K562 (cell line): ENCODE results near the gene SLC41A3. TPM values are rescaled to one million over a fixed set of nuclear protein-coding genes. Genes with fewer than 3 reads are reported as not detected.

Experiments used
- ATAC-seq: fragments of 200-7000 bp; cut with Tn5 transposase; 3 replicates; pipeline ENCODE4 v1.9.1; 2020; ENCODE audit warnings: moderate library complexity
- BruUV-seq: library from RNA; stranded (reverse); fragments of 400-500 nt; replicated peaks from 2 replicates; lab custom pipeline; 2021; lab: Mats Ljungman, UMichigan
- CTCF ChIA-PET: fragments of 300-600 bp; formaldehyde crosslinking; extraction: SDS; loops from one replicate; lab custom pipeline; 2021; ENCODE audit warnings: low intra/inter-chr PET ratio; lab: Yijun Ruan, JAX
- POLR2A ChIA-PET: fragments of 300-600, 350-650 bp; sonication (Branson Sonifier 250); formaldehyde crosslinking; extraction: SDS; loops from one replicate; lab custom pipeline; 2021; ENCODE audit warnings: antibody characterized with exemption, inconsistent platforms; lab: Yijun Ruan, JAX
- DNase-seq, 4 experiments: peaks; one replicate each; pipeline versions ENCODE4 v3.0.0 to v3.0.0-alpha.2; 2011 to 2018; ENCODE audit warnings: low spot score in 3 of 4, mixed read lengths in 3 of 4; ENCODE audit errors: extremely low read depth in 1 of 4
- FAIRE-seq: peaks from 2 replicates; lab custom pipeline; 2011; peaks lifted over from hg19 to GRCh38; lab: Jason Lieb, UNC
- H2AFZ ChIP-seq: 2 replicates; pipeline ENCODE4 v1.6.0; 2011; ENCODE audit warnings: low read depth, low read length, control low read depth, inconsistent platforms
- H3K27ac ChIP-seq: fragments of 200-600 bp; 3 replicates; pipeline ENCODE4 v1.8.0; 2011; ENCODE audit warnings: low read depth, mild to moderate bottlenecking, control low read depth, inconsistent platforms, low read length, moderate library complexity, mixed read lengths; ENCODE audit errors: extremely low read depth
- H3K27me3 ChIP-seq, 2 experiments: fragments of 300-600 bp in 1 of 2; 2 replicates in 1 of 2; 3 replicates in 1 of 2; pipeline versions ENCODE4 v1.6.0 to v1.8.0; 2011; ENCODE audit warnings: inconsistent platforms in 2 of 2, low read length in 2 of 2, mild to moderate bottlenecking in 1 of 2, mixed read lengths in 1 of 2, moderate library complexity in 1 of 2; ENCODE audit not compliant: control insufficient read depth in 2 of 2, insufficient read depth in 2 of 2
- H3K36me3 ChIP-seq: fragments of 300-600 bp; 3 replicates; pipeline ENCODE4 v1.8.0; 2011; ENCODE audit warnings: mild to moderate bottlenecking, low read length, inconsistent platforms; ENCODE audit not compliant: control insufficient read depth, insufficient read depth
- H3K4me1 ChIP-seq, 2 experiments: fragments of 200-600 bp in 1 of 2; replicated peaks in 1 of 2; 2 replicates in 1 of 2; 3 replicates in 1 of 2; pipeline versions ENCODE4 v1.5.1 to v1.8.0; 2011; ENCODE audit warnings: inconsistent platforms in 2 of 2, low read length in 2 of 2, mild to moderate bottlenecking in 1 of 2, mixed read lengths in 1 of 2, moderate library complexity in 1 of 2; ENCODE audit not compliant: control insufficient read depth in 2 of 2, insufficient read depth in 2 of 2
- H3K4me2 ChIP-seq: 2 replicates; pipeline ENCODE4 v1.6.1; 2011; ENCODE audit warnings: low read length, control low read depth, inconsistent platforms, mixed read lengths; ENCODE audit not compliant: insufficient read depth
- H3K4me3 ChIP-seq: fragments of 200-600 bp; sonication (generic), shearing (Covaris generic); 2 replicates; pipeline ENCODE4 v1.5.1; 2016; ENCODE audit warnings: control low read depth, inconsistent platforms
- H3K79me2 ChIP-seq: fragments of 200-600 bp; 3 replicates; pipeline ENCODE4 v1.8.0; 2011; ENCODE audit warnings: low read length, inconsistent platforms; ENCODE audit not compliant: control insufficient read depth, insufficient read depth
- H3K9ac ChIP-seq, 2 experiments: 2 replicates each; pipeline versions ENCODE4 v1.6.0 to v1.6.1; 2011; ENCODE audit warnings: low read depth in 2 of 2, low read length in 2 of 2, control low read depth in 1 of 2, inconsistent platforms in 1 of 2, mild to moderate bottlenecking in 1 of 2, mixed read lengths in 1 of 2; ENCODE audit not compliant: insufficient read depth in 1 of 2
- H3K9me1 ChIP-seq: one replicate; pipeline ENCODE4 v1.6.0; 2011; ENCODE audit warnings: inconsistent platforms, mild to moderate bottlenecking, low read length, moderate library complexity; ENCODE audit not compliant: control insufficient read depth, insufficient read depth
- H3K9me3 ChIP-seq: replicated peaks from 2 replicates; pipeline ENCODE4 v1.5.1; 2011; ENCODE audit warnings: low read depth, low read length, inconsistent platforms; ENCODE audit not compliant: control insufficient read depth, insufficient read depth
- H4K20me1 ChIP-seq: replicated peaks from 2 replicates; pipeline ENCODE4 v1.6.1; 2011; ENCODE audit warnings: low read length, inconsistent platforms, mixed read lengths; ENCODE audit not compliant: control insufficient read depth, insufficient read depth
- DLX4 ChIP-seq: fragments of 250-450 bp; sonication (Bioruptor Pico); IDR thresholded peaks from 2 replicates; pipeline ENCODE4 v1.6.1; 2021; ENCODE audit warnings: mild to moderate bottlenecking
- E2F8 ChIP-seq: fragments of 450-650 bp; IDR thresholded peaks from 2 replicates; pipeline ENCODE4 v1.7.1; 2018; ENCODE audit warnings: mild to moderate bottlenecking, low read depth; ENCODE audit not compliant: partially characterized antibody
- GABPA ChIP-seq: fragments of 200-800 bp; sonication (Bioruptor generic); conservative IDR thresholded peaks from 2 replicates; pipeline ENCODE4 v1.6.1; 2016; ENCODE audit warnings: low read depth, missing genetic modification characterization, missing compliant biosample characterization
- HMBOX1 ChIP-seq: sonication (generic); IDR thresholded peaks from 2 replicates; pipeline ENCODE4 v1.6.1; 2016
- KDM1A ChIP-seq, 2 experiments: fragments of 450-650 bp; IDR thresholded peaks; 2 replicates each; pipeline ENCODE4 v1.6.1; 2016; ENCODE audit warnings: mild to moderate bottlenecking in 2 of 2
- NCOR1 ChIP-seq: fragments of 450-650 bp; IDR thresholded peaks from 2 replicates; pipeline ENCODE4 v1.6.1; 2016; ENCODE audit warnings: mild to moderate bottlenecking, moderate library complexity
- XRCC5 ChIP-seq: fragments of 200-400 bp; formaldehyde crosslinking; IDR thresholded peaks from 2 replicates; pipeline ENCODE4 v1.6.1; 2017; ENCODE audit warnings: low read depth, mild to moderate bottlenecking, low read length
- ZNF263 ChIP-seq: sonication (generic); formaldehyde crosslinking; IDR thresholded peaks from 2 replicates; pipeline ENCODE4 v1.8.0; 2022; ENCODE audit warnings: mild to moderate bottlenecking, missing genetic modification reagents, borderline replicate concordance
- ZNF668 ChIP-seq: fragments of 250-450 bp; sonication (Bioruptor Pico); IDR thresholded peaks from 2 replicates; pipeline ENCODE4 v1.8.0; 2022; ENCODE audit warnings: mild to moderate bottlenecking, inconsistent platforms
- WGBS: fragments of 100-300 bp; shearing (Covaris generic); methylation state at CpG from one replicate; pipeline ENCODE4 v1.1.6; 2016; ENCODE audit warnings: low coverage, mixed read lengths; ENCODE audit not compliant: insufficient coverage; ENCODE audit errors: missing lambda C conversion rate; 5-methylcytosine and 5-hydroxymethylcytosine counted together
- in situ Hi-C: fragments of 300-500 bp; cut with MboI; formaldehyde crosslinking; loops from 4 replicates; pipeline ENCODE4 v1.15.0; 2018; ENCODE audit warnings: inconsistent platforms, mixed read lengths
- intact Hi-C: fragments of 100-400 bp; cut with micrococcal nuclease; formaldehyde crosslinking; loops from 2 replicates; pipeline ENCODE4 v1.14.2; 2022
- polyA plus RNA-seq, 8 experiments: library from polyadenylated mRNA; depleted of rRNA in 4 of 8; stranded (reverse) in 5 of 8; unstranded in 3 of 8; fragments of >200 nt; fragmentation: Nextera tagmentation in 2 of 8; fragmentation: Illumina TruSeq in 1 of 8; extraction: Ambion mirVana in 2 of 8; extraction: Trizol in 1 of 8; gene quantifications; 2 replicates each; pipeline versions ENCODE4 v1.2.1 to v1.2.3, GENCODE V29; 2011 to 2014; ENCODE audit warnings: inconsistent platforms in 1 of 8, missing spikeins in 1 of 8
- total RNA-seq, 7 experiments: library from RNA; depleted of rRNA in 6 of 7; stranded (reverse); fragments of >200 nt in 6 of 7; fragmentation: Illumina TruSeq in 2 of 7; extraction: Trizol in 2 of 7; gene quantifications; 2 replicates each; pipeline versions ENCODE4 v1.2.1 to v1.2.3, GENCODE V29; 2011 to 2021; ENCODE audit warnings: low replicate concordance in 1 of 7

Gene SLC41A3
- total and polyA plus RNA-seq, 9 of the 15 experiments (the other 6 are each of a cell fraction or from before 2014, with no cell fraction given), result 4.1 to 20.7 (median 11.2) TPM

GRCh38 chr3:126126811-126127431 lies 43.0 kb upstream of the SLC41A3 start:
- FAIRE-seq, result no peak
- Histone ChIP-seq H3K79me2 (no peaks in the 10 kb centered on the region), H2AFZ (no peak overlapping the region), H3K9me3 (no peaks in the 10 kb centered on the region), H3K4me1 (no peaks in the 10 kb centered on the region), H3K27ac (no peak overlapping the region), H3K9me1 (no peaks in the 10 kb centered on the region), H4K20me1 (no peaks in the 10 kb centered on the region), H3K4me2 (no peak overlapping the region), H3K9ac (no peak overlapping the region), H3K4me3 (no peak overlapping the region), H3K27me3 (peaks cover 0 to 25% of the 10 kb centered on the region in 2 experiments; a peak in 2 of 5 replicates), H3K36me3 (no peaks in the 10 kb centered on the region)
- 0% methylated on average over 9 of the region's 10 CpGs for WGBS
- POLR2A ChIA-PET, result no interaction called here
- DNase-seq, result no peak
- intact Hi-C loops, result no loop called here
- in situ Hi-C loops, result loop anchor here (25.0 kb wide), 1 partner anchor 260 kb away; the partner anchor contains the start of gene CFAP100
- no TSS peak for BruUV-seq
- no peak for TF ChIP-seq GABPA (tag)
- no peak for TF ChIP-seq NCOR1
- no peak for TF ChIP-seq ZNF668
- ATAC-seq, result no peak
- CTCF ChIA-PET, result no interaction called here

DNA sequence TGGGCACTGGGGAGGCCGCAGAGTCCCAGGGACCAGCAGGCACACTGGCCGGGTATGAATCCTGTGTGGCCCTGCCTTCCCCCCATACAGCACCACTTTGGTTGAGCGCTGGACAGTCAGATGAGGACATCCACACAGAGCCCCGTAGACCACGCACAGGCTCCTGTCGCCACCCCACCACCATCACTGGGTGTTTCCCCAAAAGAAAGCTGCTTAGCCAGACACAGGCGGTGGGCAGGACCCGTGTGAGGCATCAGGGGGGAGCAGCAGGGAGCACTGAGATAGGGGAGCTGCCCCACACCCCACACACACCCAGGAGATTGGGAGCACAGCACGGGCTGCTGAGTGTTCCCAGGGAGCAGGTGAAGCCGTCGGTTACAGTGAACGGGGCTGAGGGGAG lies 42.4 kb upstream of the SLC41A3 start:
- no peak overlapping the region for H3K4me2 ChIP-seq
- 2% methylated on average over 8 of the region's 12 CpGs for WGBS
- H3K4me1 ChIP-seq, result no peaks in the 10 kb centered on the region
- no peaks in the 10 kb centered on the region for H3K36me3 ChIP-seq
- H4K20me1 ChIP-seq, result no peaks in the 10 kb centered on the region
- FAIRE-seq, result no peak
- peaks cover 0 to 19% of the 10 kb centered on the region in 2 experiments; a peak in 2 of 5 replicates for H3K27me3 ChIP-seq
- no peak overlapping the region for H2AFZ ChIP-seq
- H3K27ac ChIP-seq, result no peak overlapping the region
- CTCF ChIA-PET, result no interaction called here
- BruUV-seq, result no TSS peak
- H3K9ac ChIP-seq, result no peak overlapping the region
- no peak for DNase-seq
- H3K79me2 ChIP-seq, result no peaks in the 10 kb centered on the region
- no peak overlapping the region for H3K4me3 ChIP-seq
- no peak for ATAC-seq
- POLR2A ChIA-PET, result no interaction called here
- no peaks in the 10 kb centered on the region for H3K9me3 ChIP-seq
- intact Hi-C loops (no loop called here), in situ Hi-C loops (loop anchor here (25.0 kb wide), 1 partner anchor 261 kb away; the partner anchor contains the start of gene CFAP100)
- TF ChIP-seq E2F8 (no peak), ZNF263 (CRISPR knock-in tag) (no peak), HMBOX1 (no peak), XRCC5 (no peak), DLX4 (CRISPR knock-in tag) (no peak), KDM1A (IDR thresholded peaks at IDR 0.05) (no peak)
- H3K9me1 ChIP-seq, result no peaks in the 10 kb centered on the region
